OCI-LY7 (cell line): Measurements from ENCODE around the gene ZNF212.

Source experiments
- CTCF ChIP-seq: fragments of 200-600 bp; sonication (generic); conservative IDR thresholded peaks from 2 replicates; pipeline ENCODE4 v1.5.1; 2014; ENCODE audit warnings: mild to moderate bottlenecking, antibody characterized with exemption, low read length, moderate library complexity, mixed read lengths
- EZH2phosphoT487 ChIP-seq: fragments of 200-600 bp; sonication (generic); IDR thresholded peaks from 2 replicates; pipeline ENCODE4 v1.6.1; 2018; ENCODE audit warnings: low read depth, borderline replicate concordance, mild to moderate bottlenecking, mixed run types, antibody characterized with exemption, low read length, moderate library complexity, mixed read lengths

GRCh38 chr7:149283321-149283720 is 43.9 kb downstream of the ZNF212 start:
- TF ChIP-seq CTCF: no peak
- no peak for TF ChIP-seq EZH2phosphoT487
